ENCODE results near the gene POLA1. TPM values are rescaled to one million over a fixed set of nuclear protein-coding genes. Genes with fewer than 3 reads are reported as not detected.

POLA1 gene
- total and polyA plus RNA-seq, 2 of the 4 experiments (the other 2 are of a cell fraction), result 4.0 to 15.1 TPM

DNA sequence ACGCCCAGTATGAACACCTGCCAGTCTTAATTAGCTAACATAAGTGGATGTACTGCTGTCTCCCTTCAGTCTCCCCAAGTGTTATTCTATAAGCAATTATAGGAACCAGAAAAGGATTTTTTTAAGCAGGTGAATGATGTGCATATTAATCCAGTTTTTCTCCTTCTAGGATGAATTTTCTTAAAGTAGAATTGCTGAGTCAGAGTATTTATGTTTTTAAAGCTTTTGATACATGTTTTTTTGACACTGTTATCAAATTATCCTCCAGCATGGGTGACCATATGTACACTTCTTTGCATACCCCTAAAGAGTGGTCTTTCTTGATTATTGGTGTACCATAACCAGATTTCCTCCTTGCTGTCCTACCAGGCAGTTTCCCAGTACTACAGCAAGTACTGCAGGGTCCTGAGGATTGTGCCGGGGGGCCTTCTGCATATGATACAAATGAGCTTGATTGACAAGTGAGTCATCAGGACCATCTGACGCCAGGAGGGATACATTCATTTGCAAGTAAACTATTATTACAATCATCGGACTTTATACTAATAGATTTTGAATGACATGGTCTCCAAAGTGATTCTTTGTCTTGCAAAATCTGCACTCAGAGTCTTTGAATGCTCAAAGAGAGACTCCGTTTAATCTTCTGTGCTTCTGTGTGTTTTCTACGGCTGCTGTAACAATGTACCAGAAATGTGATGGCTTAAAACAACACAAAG lies 35.9 kb upstream of the POLA1 start:
- H4K20me1 ChIP-seq (ENCODE audit: insufficient read depth, low read length), result no peaks in the 10 kb centered on the region
- no peak overlapping the region for H3K4me3 ChIP-seq (ENCODE audit: insufficient read depth, low read depth, low read length)
- CTCF ChIA-PET, result no interaction called here
- no peak overlapping the region for H4K91ac ChIP-seq (ENCODE audit: insufficient read depth, low read depth, low read length)
- H4K5ac ChIP-seq (ENCODE audit: low read depth, low read length), result no peak overlapping the region
- no peak overlapping the region for H2BK15ac ChIP-seq (ENCODE audit: low read depth, low read length)
- H2AFZ ChIP-seq (replicated peaks; ENCODE audit: low read length, poor library complexity), result no peak overlapping the region
- peaks cover 1% of the 10 kb centered on the region; the same call in 1 of the 2 replicates for H3K27me3 ChIP-seq (ENCODE audit: control insufficient read depth, insufficient read depth, low read length)
- no peak overlapping the region for H3K18ac ChIP-seq (ENCODE audit: low read depth, low read length)
- POLR2A ChIA-PET (ENCODE audit: unreplicated experiment), result no interaction called here
- no peaks in the 10 kb centered on the region for H3K79me1 ChIP-seq (ENCODE audit: low read depth in 1 of 2, low read length in 2 of 2)
- intact Hi-C loops (cut with micrococcal nuclease), result no loop called here
- dilution Hi-C loops (cut with HindIII; ENCODE audit: low sequenced_read_pairs, unreplicated experiment), result no loop called here
- no peak overlapping the region for H2BK20ac ChIP-seq (ENCODE audit: low read depth, low read length)
- no peaks in the 10 kb centered on the region for H3K9me1 ChIP-seq (ENCODE audit: insufficient read depth, low read length)
- no peaks in the 10 kb centered on the region for H3K9me3 ChIP-seq (ENCODE audit: control insufficient read depth, insufficient read depth, low read length)
- no peaks in the 10 kb centered on the region for H3K36me3 ChIP-seq (ENCODE audit: control insufficient read depth, insufficient read depth, low read length)
- H3K4me1 ChIP-seq (ENCODE audit: control insufficient read depth, insufficient read depth, low read length), result no peaks in the 10 kb centered on the region
- H3K4me2 ChIP-seq (ENCODE audit: low read depth, low read length), result no peak overlapping the region
- H2AK9ac ChIP-seq (replicated peaks; ENCODE audit: low read depth, low read length, poor library complexity), result no peak overlapping the region
- no peak overlapping the region for H3K27ac ChIP-seq (ENCODE audit: insufficient read depth, low read length)
- no peak overlapping the region for H3K4ac ChIP-seq (ENCODE audit: low read depth, low read length)
- DNase-seq, result no peak
- no peak overlapping the region for H2AK5ac ChIP-seq (ENCODE audit: low read depth, low read length)
- no peak overlapping the region for H3K56ac ChIP-seq (ENCODE audit: extremely low read depth, insufficient read depth, low read length)
- H2BK120ac ChIP-seq (ENCODE audit: low read depth, low read length), result no peak overlapping the region
- no peak overlapping the region for H3K23ac ChIP-seq (ENCODE audit: low read depth, low read length)
- H2BK5ac ChIP-seq (ENCODE audit: low read depth, low read length, poor library complexity, severe bottlenecking), result no peak overlapping the region
- no peak overlapping the region for H3K9ac ChIP-seq (ENCODE audit: low read depth, low read length)
- ATAC-seq (ENCODE audit: low read depth), result no peak
- no peak overlapping the region for H3K14ac ChIP-seq (replicated peaks; ENCODE audit: low read depth, low read length)
- no TSS peak for BruUV-seq (replicated peaks)
- in situ Hi-C loops (cut with MboI; ENCODE audit: low sequenced_read_pairs), result no loop called here
- no peak overlapping the region for H4K8ac ChIP-seq (ENCODE audit: low read depth in 2 of 2, low read length in 2 of 2)
- TF ChIP-seq POLR2A (IDR thresholded peaks at IDR 0.05; ENCODE audit: low read depth, low read length) (no peak), RFX5 (IDR thresholded peaks at IDR 0.05; ENCODE audit: low read depth, low read length) (no peak), MAZ (IDR thresholded peaks at IDR 0.05; ENCODE audit: borderline replicate concordance, low read depth, low read length) (no peak), ELK1 (IDR thresholded peaks at IDR 0.05; ENCODE audit: borderline replicate concordance, low read depth, low read length) (no peak), MAFK (IDR thresholded peaks at IDR 0.05; ENCODE audit: low read depth, low read length) (peak; percentile 93)
- WGBS, 2 experiments (ENCODE audit: extremely low coverage in 2 of 2, insufficient read length in 1 of 2), result no CpG with 5 or more reads among the region's 6 CpGs

Measured in IMR-90 (cell line).